GM19452 (cell line): Measurements from ENCODE around the gene PPFIA3.
A peak's percentile ranks its signal among the peaks of the same experiment; 100 is the strongest.
"Not testable (repeated sequence)": the region's sequence is repeated elsewhere in the genome, so short reads cannot be mapped to it uniquely, and the experiment has no call there.

Experiments
- ATAC-seq: cut with Tn5 transposase; IDR thresholded peaks from one replicate; pipeline ENCODE4 v1.9.1; 2021; ENCODE audit not compliant: unreplicated experiment

Gene PPFIA3

DNA sequence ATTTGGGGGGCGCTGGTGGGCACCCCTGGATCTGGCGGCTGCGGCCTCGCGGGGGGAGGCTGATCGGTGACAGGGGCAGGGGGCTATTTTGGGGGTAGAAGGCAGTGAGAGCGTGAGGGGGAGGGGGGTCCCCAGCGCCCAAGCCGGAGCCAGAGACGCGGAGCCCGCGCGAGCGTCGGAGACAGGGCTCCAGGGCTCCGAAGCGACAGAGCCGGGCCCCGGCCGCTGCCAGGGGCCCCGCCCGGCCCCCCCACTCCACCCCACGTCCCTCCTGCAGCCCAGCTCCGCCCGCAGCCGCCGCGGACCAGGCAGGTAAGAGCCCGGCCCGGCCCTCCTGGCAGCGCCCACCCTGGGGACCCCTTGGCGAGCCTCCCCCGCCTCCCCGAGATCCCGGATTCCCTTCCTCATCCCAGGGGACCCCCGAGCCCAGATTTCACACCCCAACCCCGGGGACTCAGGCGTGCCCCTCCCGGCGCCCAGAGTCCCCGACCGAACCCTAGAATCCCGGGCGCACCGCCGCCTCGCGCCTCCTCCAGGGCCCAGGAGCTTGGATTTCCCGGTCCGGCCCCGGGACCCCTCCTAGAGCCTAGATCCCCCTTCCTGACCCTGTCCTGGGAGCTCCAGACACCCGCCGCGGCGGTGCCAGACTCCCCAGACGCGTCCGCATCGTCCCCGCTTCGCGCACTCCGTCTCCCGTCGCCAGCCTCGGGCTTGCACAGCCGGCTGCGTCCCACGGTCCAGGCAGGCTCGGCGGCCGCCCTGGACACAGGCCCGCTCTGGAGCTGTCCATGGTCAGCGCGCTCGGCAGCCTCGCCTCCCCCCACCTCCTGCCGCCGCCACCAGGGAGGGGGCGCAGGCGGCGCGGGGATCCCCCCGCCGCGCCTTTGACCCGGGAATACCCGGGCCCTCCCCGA is at the start of gene PPFIA3:
PPFIA3 (plus strand) TSS at position 134 of the 914 bp plus-strand sequence. CDS start 8,330 bp downstream, outside the sequence.
- no peak for ATAC-seq

DNA sequence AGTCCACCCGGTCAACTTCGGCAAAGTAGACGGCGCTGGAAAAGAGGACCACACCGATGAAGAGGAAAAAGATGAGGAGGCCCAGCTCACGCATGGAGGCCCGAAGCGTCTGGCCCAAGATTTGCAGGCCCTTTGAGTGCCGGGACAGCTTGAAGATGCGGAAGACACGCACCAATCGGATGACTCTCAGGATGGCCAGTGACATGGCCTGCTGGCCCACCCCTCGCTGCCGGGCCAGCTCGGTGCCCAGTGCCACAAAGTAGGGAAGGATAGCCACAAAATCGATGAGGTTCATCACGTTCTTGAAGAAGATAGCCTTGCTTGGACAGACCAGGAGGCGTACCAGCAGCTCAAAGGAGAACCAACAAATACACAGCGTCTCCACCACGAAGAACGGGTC is 48.9 kb upstream of the PPFIA3 start:
- no peak for ATAC-seq

DNA sequence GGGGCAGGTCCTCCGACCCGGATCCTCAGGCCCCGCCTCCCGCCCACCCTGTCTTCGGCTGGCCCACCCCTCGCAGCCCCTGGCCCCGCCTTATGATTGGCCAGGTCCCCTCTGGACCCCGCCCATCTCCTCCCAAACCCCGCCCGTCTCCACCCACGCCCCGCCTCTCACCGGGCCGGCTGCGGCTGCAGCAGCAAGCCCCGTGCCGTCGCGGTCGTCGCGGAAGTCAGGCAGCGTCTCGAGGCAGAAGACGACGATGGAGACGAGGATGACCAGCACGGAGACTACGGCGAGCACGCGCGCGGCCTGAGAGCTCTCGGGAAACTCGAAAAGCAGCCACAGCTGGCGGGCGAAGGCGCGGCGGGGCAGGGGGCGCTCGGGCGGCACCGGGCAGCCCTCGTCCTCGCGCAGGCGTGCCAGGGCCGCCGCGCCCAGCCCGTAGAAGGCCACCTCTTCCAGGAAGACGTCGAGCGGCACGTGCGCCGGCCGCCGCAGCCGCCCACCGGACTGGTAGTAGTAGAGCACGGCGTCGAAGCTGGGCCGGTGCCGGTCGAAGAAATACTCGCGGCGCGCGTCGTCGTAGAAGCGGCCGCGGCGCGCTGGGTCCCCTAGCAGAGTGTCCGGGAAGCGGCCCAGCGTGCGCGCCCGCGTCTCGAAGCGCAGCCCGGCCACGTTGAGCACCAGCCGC is 47.3 kb upstream of the PPFIA3 start:
- no peak for ATAC-seq

- ATAC-seq, result no peak
Measured at GRCh38 chr19:49073514-49074378, 45.6 kb upstream of the PPFIA3 start.

- ATAC-seq, result not testable (repeated sequence)
Measured at GRCh38 chr19:49074869-49075268, 44.5 kb upstream of the PPFIA3 start.

- no peak for ATAC-seq
Measured at GRCh38 chr19:49080392-49080791, 39.0 kb upstream of the PPFIA3 start.

GRCh38 chr19:49081273-49081672 is 38.1 kb upstream of the PPFIA3 start:
- ATAC-seq, result no peak

DNA sequence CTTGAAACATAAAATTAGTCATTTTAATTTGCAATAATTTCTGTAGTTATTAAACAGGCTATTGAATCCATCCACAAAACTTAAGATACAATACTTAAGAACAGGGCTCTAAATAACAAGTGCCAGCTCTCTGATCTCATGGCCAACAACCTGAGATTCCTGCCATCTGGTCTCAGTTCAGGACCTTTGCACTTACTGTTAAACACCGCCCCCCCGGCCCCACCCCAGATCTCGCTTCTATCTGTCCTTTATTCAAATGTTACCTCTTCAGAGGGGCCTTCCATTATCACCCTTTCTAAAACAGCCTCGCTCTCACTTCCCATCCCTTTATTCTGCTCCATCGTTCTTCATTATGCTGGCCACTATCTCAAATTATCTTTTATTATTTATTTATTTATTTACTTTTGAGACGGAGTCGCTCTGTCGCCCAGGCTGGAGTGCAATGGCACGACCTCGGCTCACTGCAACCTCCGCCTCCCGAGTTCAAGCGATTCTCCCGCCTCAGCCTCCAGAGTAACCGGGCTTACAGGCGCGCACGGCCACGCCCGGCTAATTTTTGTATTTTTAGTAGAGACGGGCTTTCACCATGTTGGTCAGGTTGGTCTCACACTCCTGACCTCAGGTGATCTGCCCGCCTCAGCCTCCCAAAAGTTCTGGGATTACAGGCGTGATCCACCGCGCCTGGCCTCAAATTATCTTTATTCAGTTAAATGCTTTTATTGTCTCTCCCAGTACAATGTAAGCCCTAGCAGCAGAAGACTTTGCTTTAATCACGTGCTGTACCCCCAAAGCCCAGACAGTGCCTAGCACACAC is 34.9 kb upstream of the PPFIA3 start:
- ATAC-seq, result no peak

DNA sequence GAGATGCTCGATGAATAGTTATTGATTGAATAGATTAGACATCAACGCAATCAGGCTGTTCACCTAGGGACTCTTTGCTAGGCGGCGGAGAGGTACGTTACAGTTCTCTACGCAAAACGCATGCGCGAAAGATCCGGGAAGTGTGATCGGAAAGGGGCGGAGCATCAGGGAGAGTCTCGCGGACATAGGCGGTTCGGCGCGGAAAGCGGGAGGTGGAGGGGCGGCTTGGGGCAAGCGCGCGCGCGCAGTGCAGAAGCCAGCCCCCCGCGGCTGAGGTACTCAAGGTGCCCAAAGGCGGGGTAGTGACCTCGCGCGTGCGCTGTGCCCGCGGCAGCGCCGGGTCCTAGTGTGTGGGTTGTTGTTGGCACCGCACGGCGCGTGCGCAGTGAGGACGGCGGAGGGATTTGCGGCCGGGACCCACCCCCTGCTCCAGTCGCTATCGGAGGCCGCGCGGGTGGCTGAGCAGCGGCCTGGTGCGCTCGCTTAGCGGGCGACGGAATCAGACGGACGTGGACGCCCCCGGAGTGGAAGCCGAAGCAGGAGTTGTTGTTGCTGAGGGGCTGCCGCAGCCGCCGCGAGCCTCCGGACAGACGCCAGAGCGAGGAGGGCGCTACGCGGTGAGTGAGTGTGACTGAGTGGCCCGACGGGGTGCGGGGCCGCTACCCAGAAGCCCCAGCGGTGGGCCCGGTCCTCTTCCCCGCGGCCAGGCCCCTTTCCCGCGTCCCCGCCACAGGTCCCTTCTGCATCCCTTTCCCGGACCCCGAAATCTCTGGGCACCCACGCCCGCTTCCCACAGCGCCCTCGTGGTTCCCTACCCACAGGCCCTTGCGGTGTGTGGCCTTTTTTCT is 34.1 kb upstream of the PPFIA3 start, which contains the start of gene SNRNP70:
SNRNP70 (plus strand) TSS at position 432 of the 848 bp plus-strand sequence. CDS start 964 bp downstream, outside the sequence.
- ATAC-seq, result peak; percentile 88

DNA sequence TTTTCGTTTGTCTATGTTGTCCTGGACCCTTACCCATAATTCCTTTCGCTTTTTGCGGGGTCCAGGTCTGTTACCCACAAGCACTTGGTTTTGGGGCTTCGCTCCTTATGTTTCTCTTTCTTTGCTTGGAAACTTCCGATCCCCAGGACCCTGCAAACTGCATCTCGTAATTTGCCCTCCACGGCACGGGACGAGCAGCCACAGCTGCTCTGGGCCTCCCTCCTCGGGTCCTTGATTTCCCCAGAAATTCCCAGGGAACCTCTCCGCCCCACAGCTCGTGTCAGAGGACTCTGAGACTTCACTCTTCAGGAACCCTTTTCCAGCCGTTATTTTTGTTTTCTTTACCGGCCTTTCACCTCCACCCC is 33.5 kb upstream of the PPFIA3 start:
- no peak for ATAC-seq

DNA sequence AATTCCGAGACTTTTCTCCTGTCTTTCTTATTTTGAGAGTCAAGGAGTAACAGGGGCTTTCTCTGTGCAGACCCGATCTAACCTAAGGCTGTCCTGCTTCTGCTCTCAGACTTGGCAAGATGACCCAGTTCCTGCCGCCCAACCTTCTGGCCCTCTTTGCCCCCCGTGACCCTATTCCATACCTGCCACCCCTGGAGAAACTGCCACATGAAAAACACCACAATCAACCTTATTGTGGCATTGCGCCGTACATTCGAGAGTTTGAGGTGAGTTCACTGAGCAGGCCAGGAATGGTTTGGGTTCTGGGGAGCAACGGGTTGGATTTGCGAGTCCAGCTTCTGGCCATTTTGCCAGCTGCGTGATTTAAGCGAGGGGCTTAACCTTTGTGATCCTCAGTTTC is 33.0 kb upstream of the PPFIA3 start:
- no peak for ATAC-seq

- no peak for ATAC-seq
Measured at GRCh38 chr19:49091391-49092038, 27.8 kb upstream of the PPFIA3 start.

DNA sequence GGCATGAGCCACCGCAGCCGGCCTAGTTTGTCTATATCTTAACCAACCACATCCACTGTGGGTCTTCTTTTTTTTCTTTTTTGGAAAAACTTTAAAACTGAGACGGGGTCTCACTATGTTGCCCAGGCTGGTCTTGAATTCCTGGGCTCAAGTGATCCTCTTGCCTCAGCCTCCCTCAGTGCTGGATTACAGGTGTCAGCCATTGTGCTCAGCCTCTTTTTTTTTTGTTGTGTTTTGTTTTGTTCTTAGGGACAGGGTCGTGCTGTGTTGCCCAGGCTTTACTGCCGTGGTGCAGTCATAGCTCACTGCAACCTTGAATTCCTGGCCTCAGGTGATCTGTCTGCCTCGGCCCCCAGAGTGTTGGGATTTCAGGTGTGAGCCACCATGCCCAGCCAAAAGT is 26.7 kb upstream of the PPFIA3 start:
- ATAC-seq, result no peak

GRCh38 chr19:49094505-49095482 is 24.6 kb upstream of the PPFIA3 start:
- no peak for ATAC-seq

DNA sequence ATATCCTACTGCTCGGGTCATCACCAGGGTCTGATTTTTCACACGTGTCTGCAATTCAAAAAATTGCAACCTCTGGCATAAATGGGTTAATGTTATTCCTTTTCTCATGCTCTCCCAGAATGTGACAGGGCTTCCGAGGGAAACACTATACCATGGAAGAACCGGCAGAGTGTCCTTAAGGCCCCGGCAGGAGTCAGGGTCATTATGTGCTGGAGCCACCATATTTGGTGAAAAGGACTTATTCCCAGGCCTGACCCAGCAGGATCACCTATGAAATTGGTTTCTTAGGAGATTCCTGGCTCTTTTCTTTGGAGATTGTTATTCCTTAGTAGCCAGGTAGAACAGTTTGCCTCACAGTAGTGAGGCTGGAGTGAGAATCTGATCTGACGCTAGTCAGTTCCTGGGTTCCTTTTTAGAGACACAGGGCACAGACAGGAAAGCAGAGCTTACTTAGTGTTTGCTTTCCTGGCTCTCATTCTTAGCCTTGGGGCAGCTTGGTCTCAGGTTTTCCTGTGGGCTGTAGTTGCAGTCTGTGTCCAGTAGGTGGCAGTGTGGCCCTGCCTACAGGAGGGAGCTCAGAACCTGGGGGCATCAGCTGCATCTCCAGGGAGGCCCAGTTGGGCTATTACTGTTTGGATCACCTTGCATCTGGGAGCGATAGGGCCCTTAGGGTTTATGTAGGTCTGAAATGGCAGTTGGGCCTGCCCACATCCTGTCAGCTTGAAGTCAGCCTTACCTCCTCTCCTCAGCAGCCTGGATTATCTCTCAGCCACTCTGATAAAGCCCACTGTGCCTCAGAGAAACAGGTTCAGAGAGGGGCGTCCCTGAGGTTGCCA is 21.7 kb upstream of the PPFIA3 start:
- no peak for ATAC-seq

- no peak for ATAC-seq
Measured at GRCh38 chr19:49098795-49099194, 20.5 kb upstream of the PPFIA3 start.

- no peak for ATAC-seq
Measured at GRCh38 chr19:49101160-49101559, 18.2 kb upstream of the PPFIA3 start.
